K562 (cell line): ENCODE results near the gene PRAC2. TPM values are rescaled to one million over a fixed set of nuclear protein-coding genes. Genes with fewer than 3 reads are reported as not detected.

ENCODE experiments used
- ATAC-seq: fragments of 200-7000 bp; cut with Tn5 transposase; 3 replicates; pipeline ENCODE4 v1.9.1; 2020; ENCODE audit warnings: moderate library complexity
- BruUV-seq: library from RNA; stranded (reverse); fragments of 400-500 nt; replicated peaks from 2 replicates; lab custom pipeline; 2021; lab: Mats Ljungman, UMichigan
- CTCF ChIA-PET: fragments of 300-600 bp; formaldehyde crosslinking; extraction: SDS; loops from one replicate; lab custom pipeline; 2021; ENCODE audit warnings: low intra/inter-chr PET ratio; lab: Yijun Ruan, JAX
- POLR2A ChIA-PET: fragments of 300-600, 350-650 bp; sonication (Branson Sonifier 250); formaldehyde crosslinking; extraction: SDS; loops from one replicate; lab custom pipeline; 2021; ENCODE audit warnings: antibody characterized with exemption, inconsistent platforms; lab: Yijun Ruan, JAX
- DNase-seq, 4 experiments: peaks; one replicate each; pipeline versions ENCODE4 v3.0.0 to v3.0.0-alpha.2; 2011 to 2018; ENCODE audit warnings: low spot score in 3 of 4, mixed read lengths in 3 of 4; ENCODE audit errors: extremely low read depth in 1 of 4
- FAIRE-seq: peaks from 2 replicates; lab custom pipeline; 2011; peaks lifted over from hg19 to GRCh38; lab: Jason Lieb, UNC
- H2AFZ ChIP-seq: 2 replicates; pipeline ENCODE4 v1.6.0; 2011; ENCODE audit warnings: low read depth, low read length, control low read depth, inconsistent platforms
- H3K27ac ChIP-seq: fragments of 200-600 bp; 3 replicates; pipeline ENCODE4 v1.8.0; 2011; ENCODE audit warnings: low read depth, mild to moderate bottlenecking, control low read depth, inconsistent platforms, low read length, moderate library complexity, mixed read lengths; ENCODE audit errors: extremely low read depth
- H3K27me3 ChIP-seq, 2 experiments: fragments of 300-600 bp in 1 of 2; 2 replicates in 1 of 2; 3 replicates in 1 of 2; pipeline versions ENCODE4 v1.6.0 to v1.8.0; 2011; ENCODE audit warnings: inconsistent platforms in 2 of 2, low read length in 2 of 2, mild to moderate bottlenecking in 1 of 2, mixed read lengths in 1 of 2, moderate library complexity in 1 of 2; ENCODE audit not compliant: control insufficient read depth in 2 of 2, insufficient read depth in 2 of 2
- H3K36me3 ChIP-seq: fragments of 300-600 bp; 3 replicates; pipeline ENCODE4 v1.8.0; 2011; ENCODE audit warnings: mild to moderate bottlenecking, low read length, inconsistent platforms; ENCODE audit not compliant: control insufficient read depth, insufficient read depth
- H3K4me1 ChIP-seq, 2 experiments: fragments of 200-600 bp in 1 of 2; replicated peaks in 1 of 2; 2 replicates in 1 of 2; 3 replicates in 1 of 2; pipeline versions ENCODE4 v1.5.1 to v1.8.0; 2011; ENCODE audit warnings: inconsistent platforms in 2 of 2, low read length in 2 of 2, mild to moderate bottlenecking in 1 of 2, mixed read lengths in 1 of 2, moderate library complexity in 1 of 2; ENCODE audit not compliant: control insufficient read depth in 2 of 2, insufficient read depth in 2 of 2
- H3K4me2 ChIP-seq: 2 replicates; pipeline ENCODE4 v1.6.1; 2011; ENCODE audit warnings: low read length, control low read depth, inconsistent platforms, mixed read lengths; ENCODE audit not compliant: insufficient read depth
- H3K4me3 ChIP-seq: fragments of 200-600 bp; sonication (generic), shearing (Covaris generic); 2 replicates; pipeline ENCODE4 v1.5.1; 2016; ENCODE audit warnings: control low read depth, inconsistent platforms
- H3K79me2 ChIP-seq: fragments of 200-600 bp; 3 replicates; pipeline ENCODE4 v1.8.0; 2011; ENCODE audit warnings: low read length, inconsistent platforms; ENCODE audit not compliant: control insufficient read depth, insufficient read depth
- H3K9ac ChIP-seq, 2 experiments: 2 replicates each; pipeline versions ENCODE4 v1.6.0 to v1.6.1; 2011; ENCODE audit warnings: low read depth in 2 of 2, low read length in 2 of 2, control low read depth in 1 of 2, inconsistent platforms in 1 of 2, mild to moderate bottlenecking in 1 of 2, mixed read lengths in 1 of 2; ENCODE audit not compliant: insufficient read depth in 1 of 2
- H3K9me1 ChIP-seq: one replicate; pipeline ENCODE4 v1.6.0; 2011; ENCODE audit warnings: inconsistent platforms, mild to moderate bottlenecking, low read length, moderate library complexity; ENCODE audit not compliant: control insufficient read depth, insufficient read depth
- H3K9me3 ChIP-seq: replicated peaks from 2 replicates; pipeline ENCODE4 v1.5.1; 2011; ENCODE audit warnings: low read depth, low read length, inconsistent platforms; ENCODE audit not compliant: control insufficient read depth, insufficient read depth
- H4K20me1 ChIP-seq: replicated peaks from 2 replicates; pipeline ENCODE4 v1.6.1; 2011; ENCODE audit warnings: low read length, inconsistent platforms, mixed read lengths; ENCODE audit not compliant: control insufficient read depth, insufficient read depth
- CBX2 ChIP-seq: fragments of 200-600 bp; sonication (generic); IDR thresholded peaks from one replicate; pipeline ENCODE4 v1.6.1; 2012; ENCODE audit warnings: mild to moderate bottlenecking, low read length, inconsistent platforms; ENCODE audit not compliant: insufficient read depth, poor library complexity, severe bottlenecking
- CREBBP ChIP-seq: IDR thresholded peaks from one replicate; pipeline ENCODE4 v1.6.1; 2012; ENCODE audit warnings: low read depth, mild to moderate bottlenecking, control low read depth, inconsistent platforms, low read length
- NFE2 ChIP-seq: IDR thresholded peaks from 2 replicates; pipeline ENCODE4 v1.6.1; 2014; ENCODE audit warnings: antibody characterized with exemption, low read depth
- NR2C1 ChIP-seq, 2 experiments: fragments of 450-650 bp; IDR thresholded peaks; 2 replicates each; pipeline ENCODE4 v1.6.1; 2017; ENCODE audit warnings: mild to moderate bottlenecking in 2 of 2, antibody characterized with exemption in 1 of 2, inconsistent platforms in 1 of 2, missing compliant biosample characterization in 1 of 2, missing genetic modification characterization in 1 of 2
- PHF21A ChIP-seq: fragments of 450-650 bp; IDR thresholded peaks from 2 replicates; pipeline ENCODE4 v1.6.1; 2017; ENCODE audit warnings: low read depth, borderline replicate concordance
- RBM25 ChIP-seq: fragments of 200-400 bp; formaldehyde crosslinking; IDR thresholded peaks from 2 replicates; pipeline ENCODE4 v1.6.1; 2018; ENCODE audit warnings: low read length, low read depth, moderate library complexity; ENCODE audit not compliant: severe bottlenecking
- RBM39 ChIP-seq: fragments of 200-400 bp; formaldehyde crosslinking; optimal IDR thresholded peaks from 2 replicates; pipeline ENCODE3; 2018; ENCODE audit warnings: low read depth, low read length
- RFX5 ChIP-seq: IDR thresholded peaks from 2 replicates; pipeline ENCODE4 v1.6.1; 2011; ENCODE audit warnings: low read depth, mild to moderate bottlenecking, improper control_type of control experiment, low read length
- SMARCA4 ChIP-seq: fragments of 450-650 bp; IDR thresholded peaks from 2 replicates; pipeline ENCODE4 v1.6.1; 2016
- SMARCC2 ChIP-seq: fragments of 450-650 bp; IDR thresholded peaks from 2 replicates; pipeline ENCODE4 v1.6.1; 2017; ENCODE audit warnings: antibody characterized with exemption, moderate library complexity, mild to moderate bottlenecking, low read depth
- USF2 ChIP-seq: sonication (generic); formaldehyde crosslinking; IDR thresholded peaks from 2 replicates; pipeline ENCODE4 v1.5.0; 2020; ENCODE audit warnings: missing genetic modification reagents
- ZBTB17 ChIP-seq: fragments of 450-650 bp; formaldehyde crosslinking; IDR thresholded peaks from 2 replicates; pipeline ENCODE4 v1.4.0; 2020; ENCODE audit warnings: mild to moderate bottlenecking
- ZBTB33 ChIP-seq: sonication (generic); formaldehyde crosslinking; IDR thresholded peaks from 2 replicates; pipeline ENCODE4 v1.8.1; 2023; ENCODE audit warnings: mild to moderate bottlenecking, missing genetic modification reagents
- ZNF384 ChIP-seq: IDR thresholded peaks from 2 replicates; pipeline ENCODE4 v1.6.1; 2012; ENCODE audit warnings: low read depth, low read length, improper control_type of control experiment
- ZNF436 ChIP-seq: fragments of 250-450, 450-650 bp; sonication (Bioruptor Pico); formaldehyde crosslinking; IDR thresholded peaks from 2 replicates; pipeline ENCODE4 v1.7.0; 2020; ENCODE audit warnings: mild to moderate bottlenecking
- ZNF507 ChIP-seq: conservative IDR thresholded peaks from 2 replicates; pipeline ENCODE4 v1.6.1; 2017; ENCODE audit warnings: missing genetic modification characterization, missing compliant biosample characterization
- ZNF586 ChIP-seq: fragments of 450-650 bp; formaldehyde crosslinking; conservative IDR thresholded peaks from 2 replicates; pipeline ENCODE4 v1.4.0; 2020; ENCODE audit warnings: mild to moderate bottlenecking, moderate library complexity
- ZNF639 ChIP-seq, 2 experiments: fragments of 200-800 bp in 1 of 2; sonication (Bioruptor generic) in 1 of 2; sonication (generic) in 1 of 2; formaldehyde crosslinking in 1 of 2; IDR thresholded peaks in 1 of 2; conservative IDR thresholded peaks in 1 of 2; 2 replicates each; pipeline versions ENCODE4 v1.5.0 to v1.6.1; 2016 to 2020; ENCODE audit warnings: missing compliant biosample characterization in 1 of 2, missing genetic modification characterization in 1 of 2, missing genetic modification reagents in 1 of 2
- WGBS: fragments of 100-300 bp; shearing (Covaris generic); methylation state at CpG from one replicate; pipeline ENCODE4 v1.1.6; 2016; ENCODE audit warnings: low coverage, mixed read lengths; ENCODE audit not compliant: insufficient coverage; ENCODE audit errors: missing lambda C conversion rate; 5-methylcytosine and 5-hydroxymethylcytosine counted together
- in situ Hi-C: fragments of 300-500 bp; cut with MboI; formaldehyde crosslinking; loops from 4 replicates; pipeline ENCODE4 v1.15.0; 2018; ENCODE audit warnings: inconsistent platforms, mixed read lengths
- intact Hi-C: fragments of 100-400 bp; cut with micrococcal nuclease; formaldehyde crosslinking; loops from 2 replicates; pipeline ENCODE4 v1.14.2; 2022
- polyA plus RNA-seq, 8 experiments: library from polyadenylated mRNA; depleted of rRNA in 4 of 8; stranded (reverse) in 5 of 8; unstranded in 3 of 8; fragments of >200 nt; fragmentation: Nextera tagmentation in 2 of 8; fragmentation: Illumina TruSeq in 1 of 8; extraction: Ambion mirVana in 2 of 8; extraction: Trizol in 1 of 8; gene quantifications; 2 replicates each; pipeline versions ENCODE4 v1.2.1 to v1.2.3, GENCODE V29; 2011 to 2014; ENCODE audit warnings: inconsistent platforms in 1 of 8, missing spikeins in 1 of 8
- total RNA-seq, 7 experiments: library from RNA; depleted of rRNA in 6 of 7; stranded (reverse); fragments of >200 nt in 6 of 7; fragmentation: Illumina TruSeq in 2 of 7; extraction: Trizol in 2 of 7; gene quantifications; 2 replicates each; pipeline versions ENCODE4 v1.2.1 to v1.2.3, GENCODE V29; 2011 to 2021; ENCODE audit warnings: low replicate concordance in 1 of 7

The PRAC2 gene
- total and polyA plus RNA-seq, 9 of the 15 experiments (the other 6 are each of a cell fraction or from before 2014, with no cell fraction given), result not detected

- Histone ChIP-seq H4K20me1 (peaks cover 3% of the 10 kb centered on the region; the same call in 1 of the 2 replicates), H3K9ac (no peak overlapping the region), H3K4me1 (peaks cover 0 to 12% of the 10 kb centered on the region in 2 experiments; a peak in 1 of 5 replicates), H3K36me3 (no peaks in the 10 kb centered on the region), H3K27ac (no peak overlapping the region), H3K9me1 (no peaks in the 10 kb centered on the region), H2AFZ (no peak overlapping the region), H3K79me2 (no peaks in the 10 kb centered on the region), H3K4me2 (no peak overlapping the region), H3K4me3 (no peak overlapping the region), H3K9me3 (no peaks in the 10 kb centered on the region), H3K27me3 (peaks cover 39 to 46% of the 10 kb centered on the region in 2 experiments)
- ATAC-seq, result no peak
- no peak for FAIRE-seq
- intact Hi-C loops (no loop called here), in situ Hi-C loops (no loop called here)
- 2% methylated on average over 10 of the region's 10 CpGs for WGBS
- ChIA-PET CTCF (no interaction called here), POLR2A (interaction anchor here (0.7 to 1.3 kb wide), 3 partner anchors 9 to 18 kb away, joined by 3 to 4 read pairs (median 3); no protein-coding TSS in a partner anchor)
- BruUV-seq, result no TSS peak
- no peak for DNase-seq
- TF ChIP-seq CREBBP (no peak), ZNF586 (CRISPR knock-in tag) (no peak), ZNF436 (CRISPR knock-in tag) (no peak), NR2C1 (IDR thresholded peaks at IDR 0.05) (no peak), NR2C1 (tag; IDR thresholded peaks at IDR 0.05) (no peak), SMARCC2 (no peak), SMARCA4 (no peak), ZBTB33 (no peak), ZBTB17 (CRISPR knock-in tag) (no peak), ZNF507 (no peak), RFX5 (no peak), RBM25 (no peak), CBX2 (peak; percentile 94), USF2 (no peak), PHF21A (no peak), RBM39 (no peak), ZNF639 (CRISPR knock-in tag; conservative IDR thresholded peaks at IDR 0.05 in 1 of 2, IDR thresholded peaks at IDR 0.05 in 1 of 2) (no peak), NFE2 (no peak), ZNF384 (no peak)
Measured at GRCh38 chr17:48717367-48718226, 5.4 kb upstream of the PRAC2 start.
